Caco-2 (cell line): Measurements from ENCODE around the gene TRIM66. TPM values are rescaled to one million over a fixed set of nuclear protein-coding genes. Genes with fewer than 3 reads are reported as not detected.
A peak's percentile ranks its signal among the peaks of the same experiment; 100 is the strongest.

Experiments
- Bru-seq: library from RNA; stranded (reverse); fragments of 400-500 nt; gene quantifications from one replicate; lab custom pipeline; 2021; lab: Mats Ljungman, UMichigan
- BruChase-seq, 2 experiments: library from RNA; stranded (reverse); fragments of 400-500 nt; gene quantifications; one replicate each; lab custom pipeline; 2021; lab: Mats Ljungman, UMichigan
- BruUV-seq: library from RNA; stranded (reverse); fragments of 400-500 nt; replicated peaks from 2 replicates; lab custom pipeline; 2021; lab: Mats Ljungman, UMichigan
- CTCF ChIA-PET: fragments of 300-600 bp; sonication (Branson Sonifier 250); formaldehyde crosslinking; loops from one replicate; lab custom pipeline; 2022; ENCODE audit warnings: antibody characterized with exemption; lab: Charles Lee
- POLR2A ChIA-PET: fragments of 300-600 bp; sonication (Branson Sonifier 250); formaldehyde crosslinking; loops from one replicate; lab custom pipeline; 2022; ENCODE audit warnings: antibody characterized with exemption; lab: Charles Lee
- DNase-seq, 2 experiments: peaks; one replicate each; pipeline versions ENCODE4 v3.0.0 to v3.0.0-alpha.2; 2020 to 2022
- H3K27me3 ChIP-seq: replicated peaks from 2 replicates; pipeline ENCODE4 v1.6.0; 2011; ENCODE audit warnings: low read length; ENCODE audit not compliant: control insufficient read depth, insufficient read depth
- H3K36me3 ChIP-seq: 2 replicates; pipeline ENCODE4 v1.5.1; 2011; ENCODE audit warnings: low read length; ENCODE audit not compliant: control insufficient read depth, insufficient read depth
- H3K4me1 ChIP-seq: fragments of 250-450 bp; sonication (Bioruptor Pico); 2 replicates; pipeline ENCODE4 v1.5.1; 2020; ENCODE audit warnings: mild to moderate bottlenecking
- H3K4me3 ChIP-seq: 2 replicates; pipeline ENCODE4 v1.5.1; 2011; ENCODE audit warnings: low read depth, mild to moderate bottlenecking, control low read depth, low read length
- H3K9me3 ChIP-seq: fragments of 250-450 bp; sonication (Bioruptor Pico); 2 replicates; pipeline ENCODE4 v1.5.1; 2020; ENCODE audit warnings: mild to moderate bottlenecking, moderate library complexity
- H3K27ac Mint-ChIP-seq: one replicate; pipeline ENCODE4 v1.8.0; 2022; ENCODE audit warnings: mixed read lengths; ENCODE audit not compliant: unreplicated experiment
- H3K27me3 Mint-ChIP-seq: one replicate; pipeline ENCODE4 v1.8.0; 2022; ENCODE audit warnings: mixed read lengths; ENCODE audit not compliant: insufficient read depth, unreplicated experiment
- H3K36me3 Mint-ChIP-seq: one replicate; pipeline ENCODE4 v1.8.0; 2022; ENCODE audit warnings: mild to moderate bottlenecking, mixed read lengths; ENCODE audit not compliant: insufficient read depth, unreplicated experiment
- H3K4me1 Mint-ChIP-seq: one replicate; pipeline ENCODE4 v1.8.0; 2022; ENCODE audit warnings: low read depth, mixed read lengths; ENCODE audit not compliant: unreplicated experiment
- H3K4me3 Mint-ChIP-seq: one replicate; pipeline ENCODE4 v1.8.0; 2022; ENCODE audit warnings: mild to moderate bottlenecking, moderate library complexity, mixed read lengths; ENCODE audit not compliant: unreplicated experiment
- H3K9me3 Mint-ChIP-seq: one replicate; pipeline ENCODE4 v1.8.0; 2022; ENCODE audit warnings: mixed read lengths; ENCODE audit not compliant: unreplicated experiment
- intact Hi-C: fragments of 100-400 bp; cut with micrococcal nuclease; formaldehyde crosslinking; loops from one replicate; pipeline ENCODE4 v1.10.0; 2022; ENCODE audit not compliant: unreplicated experiment
- long read RNA-seq: library from polyadenylated mRNA; stranded (forward); transcript quantifications from one replicate; pipeline ENCODE4 v2.0.0, GENCODE V29; 2022
- total RNA-seq: library from RNA; stranded (reverse); gene quantifications from 2 replicates; pipeline ENCODE4 v1.2.3, GENCODE V29; 2022
- TF ChIP-seq, protein P1 (sequence below), 2 experiments: fragments of 200-600 bp in 1 of 2; IDR thresholded peaks; 1 replicate in 1 of 2; 2 replicates in 1 of 2; pipeline versions ENCODE4 v1.5.1 to v1.8.0; 2011 to 2022; ENCODE audit warnings: antibody characterized with exemption in 1 of 2, control low read depth in 1 of 2, inconsistent platforms in 1 of 2, low read depth in 1 of 2, low read length in 1 of 2, mild to moderate bottlenecking in 1 of 2, moderate library complexity in 1 of 2; ENCODE audit not compliant: insufficient read depth in 1 of 2, severe bottlenecking in 1 of 2, unreplicated experiment in 1 of 2

TRIM66 gene, protein sequence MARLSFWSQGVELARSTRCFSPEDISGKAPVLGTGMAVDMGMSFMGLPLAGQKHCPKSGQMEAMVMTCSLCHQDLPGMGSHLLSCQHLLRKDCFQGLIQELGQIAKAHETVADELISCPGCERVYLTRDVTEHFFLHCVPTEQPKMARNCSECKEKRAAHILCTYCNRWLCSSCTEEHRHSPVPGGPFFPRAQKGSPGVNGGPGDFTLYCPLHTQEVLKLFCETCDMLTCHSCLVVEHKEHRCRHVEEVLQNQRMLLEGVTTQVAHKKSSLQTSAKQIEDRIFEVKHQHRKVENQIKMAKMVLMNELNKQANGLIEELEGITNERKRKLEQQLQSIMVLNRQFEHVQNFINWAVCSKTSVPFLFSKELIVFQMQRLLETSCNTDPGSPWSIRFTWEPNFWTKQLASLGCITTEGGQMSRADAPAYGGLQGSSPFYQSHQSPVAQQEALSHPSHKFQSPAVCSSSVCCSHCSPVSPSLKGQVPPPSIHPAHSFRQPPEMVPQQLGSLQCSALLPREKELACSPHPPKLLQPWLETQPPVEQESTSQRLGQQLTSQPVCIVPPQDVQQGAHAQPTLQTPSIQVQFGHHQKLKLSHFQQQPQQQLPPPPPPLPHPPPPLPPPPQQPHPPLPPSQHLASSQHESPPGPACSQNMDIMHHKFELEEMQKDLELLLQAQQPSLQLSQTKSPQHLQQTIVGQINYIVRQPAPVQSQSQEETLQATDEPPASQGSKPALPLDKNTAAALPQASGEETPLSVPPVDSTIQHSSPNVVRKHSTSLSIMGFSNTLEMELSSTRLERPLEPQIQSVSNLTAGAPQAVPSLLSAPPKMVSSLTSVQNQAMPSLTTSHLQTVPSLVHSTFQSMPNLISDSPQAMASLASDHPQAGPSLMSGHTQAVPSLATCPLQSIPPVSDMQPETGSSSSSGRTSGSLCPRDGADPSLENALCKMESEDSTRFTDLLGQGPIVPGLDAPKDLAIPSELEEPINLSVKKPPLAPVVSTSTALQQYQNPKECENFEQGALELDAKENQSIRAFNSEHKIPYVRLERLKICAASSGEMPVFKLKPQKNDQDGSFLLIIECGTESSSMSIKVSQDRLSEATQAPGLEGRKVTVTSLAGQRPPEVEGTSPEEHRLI (N-terminal part only)
- total RNA-seq (18.4 and 21.1 TPM in 2 replicates), Bru-seq, nascent RNA (percentile 74 among the genes with signal in this experiment), BruChase-seq, experiment 1, labeled RNA remaining after a 2-hour chase (percentile 75 among the genes with signal in this experiment), BruChase-seq, experiment 2, labeled RNA remaining after a 6-hour chase (percentile 69 among the genes with signal in this experiment)
- long read RNA-seq, partial matches to known transcripts, result 0 of 2 reads
- long read RNA-seq, other reads (novel, unspliced or antisense), result 2 of 2 reads

DNA sequence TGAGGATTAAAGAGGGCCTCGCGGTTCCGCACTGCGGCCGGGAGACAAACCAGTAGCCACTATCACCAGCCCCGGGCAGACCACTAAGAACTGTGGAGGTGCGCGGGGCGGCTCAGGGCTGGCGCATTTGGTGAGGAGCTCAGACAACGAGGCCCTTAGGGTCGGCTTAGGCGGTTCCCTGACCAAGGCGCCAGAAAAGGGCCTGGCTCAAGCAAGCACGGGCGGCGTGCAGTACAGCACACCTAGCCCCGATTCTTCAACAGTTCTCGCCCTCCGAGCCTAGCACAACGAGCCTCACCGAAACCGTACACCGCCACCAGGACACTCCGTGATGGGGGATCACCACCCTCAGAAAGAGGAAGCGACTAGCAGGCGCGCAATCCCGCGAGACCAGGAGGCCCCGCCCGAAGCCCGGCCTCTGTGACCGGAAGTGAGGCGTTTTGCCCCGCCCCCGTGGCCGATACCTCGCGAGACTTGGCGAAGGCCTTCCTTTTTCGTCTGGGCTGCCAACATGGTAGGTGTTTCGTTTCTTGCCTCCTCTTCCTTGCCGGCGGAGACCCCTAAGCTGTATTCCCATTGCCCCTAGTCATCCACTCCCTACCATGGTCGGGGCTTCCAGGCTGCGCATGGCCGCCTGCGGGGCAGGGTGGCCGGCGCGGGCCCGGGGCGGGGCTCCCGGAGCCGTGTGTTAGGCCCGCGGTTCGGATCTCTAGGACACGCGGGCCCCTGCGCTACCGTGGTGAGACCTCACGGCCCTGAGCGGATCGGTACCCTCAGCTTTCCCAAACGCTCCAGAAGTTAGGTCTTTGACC lies at the start of gene TRIM66, which contains the start of gene RPL27A:
TRIM66 (minus strand) TSS at position 363 of the 812 bp plus-strand sequence. CDS start 10,391 bp downstream, outside the sequence.
RPL27A (plus strand) TSS at position 490 of the 812 bp plus-strand sequence; CDS start at position 512, 22 bp downstream.
- peaks cover 31% of the 10 kb centered on the region for H3K4me1 Mint-ChIP-seq
- peak within 1 kb of the TSS; percentile 78 for H3K4me3 ChIP-seq
- peak within 1 kb of the TSS; percentile 76 for H3K27ac Mint-ChIP-seq
- TF ChIP-seq, protein P1, sequence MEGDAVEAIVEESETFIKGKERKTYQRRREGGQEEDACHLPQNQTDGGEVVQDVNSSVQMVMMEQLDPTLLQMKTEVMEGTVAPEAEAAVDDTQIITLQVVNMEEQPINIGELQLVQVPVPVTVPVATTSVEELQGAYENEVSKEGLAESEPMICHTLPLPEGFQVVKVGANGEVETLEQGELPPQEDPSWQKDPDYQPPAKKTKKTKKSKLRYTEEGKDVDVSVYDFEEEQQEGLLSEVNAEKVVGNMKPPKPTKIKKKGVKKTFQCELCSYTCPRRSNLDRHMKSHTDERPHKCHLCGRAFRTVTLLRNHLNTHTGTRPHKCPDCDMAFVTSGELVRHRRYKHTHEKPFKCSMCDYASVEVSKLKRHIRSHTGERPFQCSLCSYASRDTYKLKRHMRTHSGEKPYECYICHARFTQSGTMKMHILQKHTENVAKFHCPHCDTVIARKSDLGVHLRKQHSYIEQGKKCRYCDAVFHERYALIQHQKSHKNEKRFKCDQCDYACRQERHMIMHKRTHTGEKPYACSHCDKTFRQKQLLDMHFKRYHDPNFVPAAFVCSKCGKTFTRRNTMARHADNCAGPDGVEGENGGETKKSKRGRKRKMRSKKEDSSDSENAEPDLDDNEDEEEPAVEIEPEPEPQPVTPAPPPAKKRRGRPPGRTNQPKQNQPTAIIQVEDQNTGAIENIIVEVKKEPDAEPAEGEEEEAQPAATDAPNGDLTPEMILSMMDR (IDR thresholded peaks at IDR 0.05; ENCODE audit: insufficient read depth in 1 of 2, low read depth in 1 of 2, low read length in 1 of 2, severe bottlenecking in 1 of 2, unreplicated experiment in 1 of 2), result no peak
- H3K36me3 Mint-ChIP-seq, result peaks cover 69% of the 10 kb centered on the region
- BruUV-seq, result no TSS peak
- H3K27me3 ChIP-seq, result no peaks in the 10 kb centered on the region
- peak; percentile 98 to 99 for DNase-seq
- peaks cover 28% of the 10 kb centered on the region for H3K4me1 ChIP-seq
- no peaks in the 10 kb centered on the region for H3K27me3 Mint-ChIP-seq
- CTCF ChIA-PET, result interaction anchor here (0.5 to 1.6 kb wide), 6 partner anchors 10 to 1576 kb away, joined by 3 to 5 read pairs (median 3); no protein-coding TSS in a partner anchor
- peaks cover 7% of the 10 kb centered on the region for H3K36me3 ChIP-seq
- intact Hi-C loops, result no loop called here
- peak within 1 kb of the TSS; percentile 92 for H3K4me3 Mint-ChIP-seq
- POLR2A ChIA-PET, result interaction anchor here (0.9 to 1.4 kb wide), 6 partner anchors 39 to 282 kb away, joined by 3 to 9 read pairs (median 4); no protein-coding TSS in a partner anchor
- no peaks in the 10 kb centered on the region for H3K9me3 ChIP-seq
- peaks cover 13% of the 10 kb centered on the region for H3K9me3 Mint-ChIP-seq

DNA sequence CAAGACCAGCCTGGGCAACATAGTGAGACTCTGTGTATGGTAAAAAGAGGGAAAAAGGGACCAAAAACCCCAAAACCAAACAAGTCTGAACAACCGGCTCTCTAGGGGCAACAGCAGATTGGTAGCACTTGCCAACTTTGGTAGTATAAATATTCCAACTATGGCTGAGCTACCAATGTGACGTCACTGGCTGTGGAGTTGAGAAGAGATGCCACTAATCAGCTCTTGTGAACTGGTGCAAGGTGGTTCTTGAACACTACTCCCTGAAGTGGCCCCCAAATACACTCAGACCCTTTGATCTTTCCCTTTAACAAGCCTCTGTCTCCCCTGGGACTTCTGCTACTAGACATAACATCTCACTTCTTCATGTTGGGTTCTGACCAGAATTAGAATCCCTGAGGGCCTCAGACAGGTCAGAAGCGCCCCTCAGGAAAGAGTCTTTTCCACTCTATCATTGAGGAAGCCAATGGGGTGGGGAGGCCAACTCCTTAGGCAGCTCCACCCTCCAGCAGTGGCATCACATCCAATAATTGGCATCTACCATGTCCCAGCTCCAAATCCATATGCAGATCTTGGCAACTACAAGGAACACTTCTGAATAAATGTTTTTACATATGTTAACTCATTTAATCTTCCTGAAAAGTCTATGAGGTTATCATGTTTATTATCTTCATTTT lies 49.3 kb upstream of the TRIM66 start:
- Histone ChIP-seq H3K36me3 (peaks cover 1% of the 10 kb centered on the region; the same call in 1 of the 2 replicates), H3K9me3 (no peaks in the 10 kb centered on the region), H3K4me1 (peaks cover 36% of the 10 kb centered on the region), H3K4me3 (no peak overlapping the region), H3K27me3 (no peaks in the 10 kb centered on the region)
- ChIA-PET POLR2A (no interaction called here), CTCF (no interaction called here)
- no peak overlapping the region for H3K4me3 Mint-ChIP-seq
- TF ChIP-seq, protein P1 (IDR thresholded peaks at IDR 0.05; ENCODE audit: insufficient read depth in 1 of 2, low read depth in 1 of 2, low read length in 1 of 2, severe bottlenecking in 1 of 2, unreplicated experiment in 1 of 2), result no peak
- BruUV-seq, result no TSS peak
- H3K27ac Mint-ChIP-seq, result peak overlapping the region; percentile 58
- no peaks in the 10 kb centered on the region for H3K27me3 Mint-ChIP-seq
- intact Hi-C loops, result no loop called here
- peaks cover 19% of the 10 kb centered on the region for H3K4me1 Mint-ChIP-seq
- no peaks in the 10 kb centered on the region for H3K9me3 Mint-ChIP-seq
- H3K36me3 Mint-ChIP-seq, result peaks cover 6% of the 10 kb centered on the region
- no peak for DNase-seq
